HCT116 (cell line): Measurements from ENCODE around the gene DUOXA1. TPM values are rescaled to one million over a fixed set of nuclear protein-coding genes. Genes with fewer than 3 reads are reported as not detected.

ENCODE experiments used
- ATAC-seq: fragments of 200-7000 bp; cut with Tn5 transposase; 2 replicates; pipeline ENCODE4 v1.9.1; 2020; ENCODE audit warnings: mild to moderate bottlenecking, moderate library complexity
- BruUV-seq: library from RNA; stranded (reverse); fragments of 400-500 nt; replicated peaks from 2 replicates; lab custom pipeline; 2021; lab: Mats Ljungman, UMichigan
- CTCF ChIA-PET: fragments of 300-600 bp; sonication (Branson Sonifier 250); formaldehyde crosslinking; loops from one replicate; lab custom pipeline; 2021; ENCODE audit warnings: antibody characterized with exemption; lab: Charles Lee
- POLR2A ChIA-PET: fragments of 300-600, 350-600 bp; sonication (Branson Sonifier 250); formaldehyde crosslinking; loops from one replicate; lab custom pipeline; 2021; ENCODE audit warnings: antibody characterized with exemption; lab: Charles Lee
- RAD21 ChIA-PET, 2 experiments: fragments of 300-600 bp; sonication (Branson Sonifier 250); formaldehyde crosslinking; loops; one replicate each; lab custom pipeline; 2023; ENCODE audit warnings: low total read pairs in 2 of 2; ENCODE audit not compliant: uncharacterized antibody in 2 of 2, unreplicated experiment in 2 of 2, low non-redundant PET in 1 of 2; lab: Charles Lee
- DNase-seq: peaks from one replicate; pipeline ENCODE4 v3.0.0-alpha.2; 2010; ENCODE audit warnings: low read depth, low spot score
- H2AFZ ChIP-seq: fragments of 200-600 bp; shearing (Covaris generic), sonication (generic); 2 replicates; pipeline ENCODE4 v1.6.1; 2017; ENCODE audit warnings: low read depth, mixed run types, mixed read lengths, antibody characterized with exemption, low read length; ENCODE audit not compliant: poor library complexity, severe bottlenecking
- H3K27ac ChIP-seq: 2 replicates; pipeline ENCODE4 v1.5.1; 2012; ENCODE audit warnings: low read depth, low read length
- H3K27me3 ChIP-seq: fragments of 200-600 bp; sonication (generic); 2 replicates; pipeline ENCODE4 v1.6.1; 2016; ENCODE audit warnings: mixed run types, low read length, mixed read lengths; ENCODE audit not compliant: insufficient read depth
- H3K36me3 ChIP-seq, 2 experiments: fragments of 200-500 bp in 1 of 2; fragments of 200-600 bp in 1 of 2; sonication (Bioruptor generic) in 1 of 2; sonication (generic) in 1 of 2; 2 replicates each; pipeline versions ENCODE4 v1.5.1 to v1.6.1; 2014 to 2016; ENCODE audit warnings: low read length in 2 of 2, inconsistent platforms in 1 of 2, mixed read lengths in 1 of 2, mixed run types in 1 of 2; ENCODE audit not compliant: insufficient read depth in 2 of 2, control insufficient read depth in 1 of 2
- H3K4me1 ChIP-seq, 2 experiments: fragments of 200-600 bp in 1 of 2; sonication (generic) in 1 of 2; 2 replicates each; pipeline versions ENCODE4 v1.5.1 to v1.6.1; 2012 to 2017; ENCODE audit warnings: low read length in 2 of 2, inconsistent platforms in 1 of 2, mild to moderate bottlenecking in 1 of 2, mixed read lengths in 1 of 2, mixed run types in 1 of 2, moderate library complexity in 1 of 2; ENCODE audit not compliant: insufficient read depth in 2 of 2, control insufficient read depth in 1 of 2
- H3K4me2 ChIP-seq: fragments of 200-600 bp; sonication (generic); 2 replicates; pipeline ENCODE4 v1.6.1; 2017; ENCODE audit warnings: mixed run types, low read length, mixed read lengths
- H3K4me3 ChIP-seq, 2 experiments: fragments of 200-600 bp in 1 of 2; sonication (generic) in 1 of 2; replicated peaks in 1 of 2; 2 replicates each; pipeline ENCODE4 v1.5.1; 2011 to 2016; ENCODE audit warnings: low read length in 2 of 2, control low read depth in 1 of 2, low read depth in 1 of 2, mild to moderate bottlenecking in 1 of 2, mixed read lengths in 1 of 2, mixed run types in 1 of 2
- H3K79me2 ChIP-seq: fragments of 200-600 bp; sonication (generic); 2 replicates; pipeline ENCODE4 v1.6.1; 2017; ENCODE audit warnings: mild to moderate bottlenecking, mixed run types, low read length, moderate library complexity, mixed read lengths; ENCODE audit not compliant: insufficient read depth
- H3K9ac ChIP-seq: fragments of 200-600 bp; sonication (generic); 2 replicates; pipeline ENCODE4 v1.6.1; 2016; ENCODE audit warnings: low read length, mixed read lengths
- H3K9me2 ChIP-seq: fragments of 200-600 bp; sonication (generic), shearing (Covaris generic); 2 replicates; pipeline ENCODE4 v1.6.1; 2017; ENCODE audit warnings: mixed run types, mild to moderate bottlenecking, moderate library complexity; ENCODE audit not compliant: insufficient read depth
- H3K9me3 ChIP-seq, 2 experiments: fragments of 200-500 bp in 1 of 2; fragments of 200-600 bp in 1 of 2; sonication (Bioruptor generic) in 1 of 2; sonication (generic) in 1 of 2; 2 replicates each; pipeline ENCODE4 v1.6.1; 2014 to 2017; ENCODE audit warnings: low read length in 2 of 2, mixed read lengths in 2 of 2, inconsistent platforms in 1 of 2, low read depth in 1 of 2, mild to moderate bottlenecking in 1 of 2, mixed run types in 1 of 2, moderate library complexity in 1 of 2; ENCODE audit not compliant: control insufficient read depth in 1 of 2, insufficient read depth in 1 of 2
- H4K20me1 ChIP-seq: fragments of 200-600 bp; sonication (generic), shearing (Covaris generic); 2 replicates; pipeline ENCODE4 v1.6.1; 2017; ENCODE audit warnings: mixed run types, mild to moderate bottlenecking, moderate library complexity; ENCODE audit not compliant: insufficient read depth
- CTCF ChIP-seq, 3 experiments: fragments of 200-600 bp in 1 of 3; sonication (generic) in 1 of 3; IDR thresholded peaks in 2 of 3; conservative IDR thresholded peaks in 1 of 3; 2 replicates each; pipeline ENCODE4 v1.5.1; 2012 to 2017; ENCODE audit warnings: low read depth in 2 of 3, low read length in 2 of 3, antibody characterized with exemption in 1 of 3, borderline replicate concordance in 1 of 3, control low read depth in 1 of 3, mild to moderate bottlenecking in 1 of 3, mixed read lengths in 1 of 3, mixed run types in 1 of 3, moderate library complexity in 1 of 3; ENCODE audit not compliant: insufficient read depth in 1 of 3
- EGR1 ChIP-seq: IDR thresholded peaks from 2 replicates; pipeline ENCODE4 v1.6.1; 2012; ENCODE audit warnings: low read depth
- JUND ChIP-seq: IDR thresholded peaks from 2 replicates; pipeline ENCODE4 v1.6.1; 2012
- MAX ChIP-seq: IDR thresholded peaks from 2 replicates; pipeline ENCODE4 v1.6.1; 2012
- RAD21 ChIP-seq: IDR thresholded peaks from 2 replicates; pipeline ENCODE4 v1.6.1; 2012; ENCODE audit warnings: low read depth, mild to moderate bottlenecking
- REST ChIP-seq: IDR thresholded peaks from 2 replicates; pipeline ENCODE4 v1.6.1; 2012; ENCODE audit warnings: low read depth
- SP1 ChIP-seq: IDR thresholded peaks from 2 replicates; pipeline ENCODE4 v1.6.1; 2012; ENCODE audit warnings: low read depth
- YY1 ChIP-seq: IDR thresholded peaks from 2 replicates; pipeline ENCODE4 v1.6.1; 2011; ENCODE audit warnings: low read length, low read depth, moderate library complexity, mild to moderate bottlenecking; ENCODE audit not compliant: insufficient replicate concordance; ENCODE audit errors: extremely low read depth
- ZNF274 ChIP-seq: fragments of 200-500 bp; sonication (Bioruptor generic); IDR thresholded peaks from 2 replicates; pipeline ENCODE4 v1.6.1; 2014; ENCODE audit warnings: mild to moderate bottlenecking, low read depth, low read length, inconsistent platforms
- intact Hi-C: fragments of 100-400 bp; cut with micrococcal nuclease; formaldehyde crosslinking; loops from 2 replicates; pipeline ENCODE4 v1.10.0; 2022
- total RNA-seq: library from RNA; stranded (reverse); gene quantifications from one replicate; pipeline ENCODE4 v1.2.1, GENCODE V29; 2021; ENCODE audit not compliant: unreplicated experiment

The DUOXA1 gene
- total RNA-seq, 1 experiment from 2014 or later: 2.3 TPM

GRCh38 chr15:45128971-45129639, 574 bp downstream of the DUOXA1 start:
- intact Hi-C loops: loop anchor here (10.0 kb wide), 1 partner anchor 164 kb away; no protein-coding TSS in a partner anchor
- Histone ChIP-seq H4K20me1 (no peaks in the 10 kb centered on the region), H3K4me2 (peak overlapping the region; percentile 87), H3K4me3 (peak overlapping the region; percentile 67 to 68), H3K9me3 (no peaks in the 10 kb centered on the region), H3K36me3 (no peaks in the 10 kb centered on the region), H3K9ac (peak overlapping the region; percentile 62), H2AFZ (peak overlapping the region; percentile 34), H3K27ac (no peak overlapping the region), H3K9me2 (no peaks in the 10 kb centered on the region), H3K4me1 (peaks cover 7 to 12% of the 10 kb centered on the region in 2 experiments; a peak in 3 of 4 replicates), H3K27me3 (no peaks in the 10 kb centered on the region), H3K79me2 (no peaks in the 10 kb centered on the region)
- no peak for ATAC-seq
- ChIA-PET RAD21 (no interaction called here), CTCF (interaction anchor here (6.0 kb wide), 1 partner anchor 11 kb away, joined by 40 read pairs; no protein-coding TSS in a partner anchor), POLR2A (interaction anchor here (2.8 kb wide), 1 partner anchor 34 kb away, joined by 5 read pairs; no protein-coding TSS in a partner anchor)
- no TSS peak for BruUV-seq
- DNase-seq: no peak
- TF ChIP-seq CTCF (IDR thresholded peaks at IDR 0.05 in 2 of 3, conservative IDR thresholded peaks at IDR 0.05 in 1 of 3; ENCODE audit: borderline replicate concordance in 1 of 3, insufficient read depth in 1 of 3, low read depth in 2 of 3, low read length in 2 of 3) (no peak), REST (no peak), YY1 (no peak), JUND (no peak), ZNF274 (no peak), RAD21 (no peak), MAX (no peak), EGR1 (no peak), SP1 (no peak)
